Measurements from ENCODE around the gene PML.

- TF ChIP-seq CTCF (conservative IDR thresholded peaks at IDR 0.05; ENCODE audit: low read length) (no peak), EZH2phosphoT487 (IDR thresholded peaks at IDR 0.05; ENCODE audit: borderline replicate concordance) (no peak)
Observed at GRCh38 chr15:73946046-73946721, 48.3 kb upstream of the PML start.

All from Loucy (cell line).